ENCODE data around the gene SULT1C4.

Gene SULT1C4

DNA sequence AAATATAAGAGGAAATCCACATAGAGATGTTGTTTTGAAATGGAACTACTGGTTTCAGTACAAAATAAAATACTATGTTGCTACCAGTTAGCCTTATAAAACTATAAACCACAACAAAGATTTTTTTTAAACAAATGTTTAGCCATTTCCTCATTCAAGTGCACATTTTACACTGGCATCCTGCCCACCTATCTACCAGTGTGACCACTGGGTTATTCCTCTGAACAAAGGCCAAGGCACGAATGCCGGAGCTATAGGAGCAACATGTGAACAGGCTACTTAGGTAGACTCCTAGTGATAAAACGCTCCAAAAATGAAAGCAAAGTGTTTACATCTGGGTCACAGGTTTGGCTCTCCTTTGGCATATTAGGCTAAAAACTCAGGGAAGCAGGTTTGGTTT lies 31.8 kb upstream of the SULT1C4 start:
- Histone ChIP-seq H3K27ac (ENCODE audit: low read length) (no peak overlapping the region), H3K4me2 (ENCODE audit: insufficient read depth, low read length) (no peak overlapping the region), H3K9ac (ENCODE audit: low read depth, low read length) (no peak overlapping the region), H3K79me2 (ENCODE audit: insufficient read depth, low read length) (no peaks in the 10 kb centered on the region), H3K4me3 (ENCODE audit: low read depth in 1 of 2, low read length in 2 of 2) (no peak overlapping the region), H4K20me1 (ENCODE audit: insufficient read depth, low read length) (no peaks in the 10 kb centered on the region), H3K4me1 (ENCODE audit: insufficient read depth, low read length) (no peaks in the 10 kb centered on the region), H2AFZ (ENCODE audit: low read depth, low read length) (no peak overlapping the region), H3K27me3 (ENCODE audit: insufficient read depth, low read length, poor library complexity) (peaks cover 8% of the 10 kb centered on the region), H3K36me3 (ENCODE audit: insufficient read depth, low read length) (no peaks in the 10 kb centered on the region), H3K9me3 (ENCODE audit: insufficient read depth, low read length, severe bottlenecking) (no peaks in the 10 kb centered on the region)
- DNase-seq (no peak), ATAC-seq (ENCODE audit: insufficient read depth, low read depth) (no peak)
- TF ChIP-seq, protein P1, sequence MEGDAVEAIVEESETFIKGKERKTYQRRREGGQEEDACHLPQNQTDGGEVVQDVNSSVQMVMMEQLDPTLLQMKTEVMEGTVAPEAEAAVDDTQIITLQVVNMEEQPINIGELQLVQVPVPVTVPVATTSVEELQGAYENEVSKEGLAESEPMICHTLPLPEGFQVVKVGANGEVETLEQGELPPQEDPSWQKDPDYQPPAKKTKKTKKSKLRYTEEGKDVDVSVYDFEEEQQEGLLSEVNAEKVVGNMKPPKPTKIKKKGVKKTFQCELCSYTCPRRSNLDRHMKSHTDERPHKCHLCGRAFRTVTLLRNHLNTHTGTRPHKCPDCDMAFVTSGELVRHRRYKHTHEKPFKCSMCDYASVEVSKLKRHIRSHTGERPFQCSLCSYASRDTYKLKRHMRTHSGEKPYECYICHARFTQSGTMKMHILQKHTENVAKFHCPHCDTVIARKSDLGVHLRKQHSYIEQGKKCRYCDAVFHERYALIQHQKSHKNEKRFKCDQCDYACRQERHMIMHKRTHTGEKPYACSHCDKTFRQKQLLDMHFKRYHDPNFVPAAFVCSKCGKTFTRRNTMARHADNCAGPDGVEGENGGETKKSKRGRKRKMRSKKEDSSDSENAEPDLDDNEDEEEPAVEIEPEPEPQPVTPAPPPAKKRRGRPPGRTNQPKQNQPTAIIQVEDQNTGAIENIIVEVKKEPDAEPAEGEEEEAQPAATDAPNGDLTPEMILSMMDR (IDR thresholded peaks at IDR 0.05; ENCODE audit: borderline replicate concordance, extremely low read depth, low read length, poor library complexity, severe bottlenecking) = no peak
- TF ChIP-seq EZH2 (IDR thresholded peaks at IDR 0.05; ENCODE audit: borderline replicate concordance, low read depth, low read length, severe bottlenecking) = no peak

DNA sequence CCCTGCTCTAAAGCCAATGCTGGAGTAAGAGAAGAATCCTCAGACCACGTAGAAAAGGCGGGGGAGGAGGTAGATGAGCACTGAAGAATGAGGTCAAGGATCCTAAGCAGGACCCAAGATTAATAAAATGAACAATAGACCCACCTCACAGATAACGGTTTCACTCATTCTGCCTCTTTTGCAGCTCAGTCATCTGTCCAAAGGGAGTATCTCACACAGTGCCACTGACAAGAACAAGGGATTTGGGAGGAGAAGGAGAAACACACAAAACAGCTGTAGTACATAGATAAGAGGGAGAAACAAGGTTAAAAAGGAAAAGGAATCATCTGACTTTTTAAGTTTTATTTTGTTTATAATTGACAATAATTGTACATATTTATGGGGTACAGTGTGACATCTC lies 30.9 kb upstream of the SULT1C4 start:
- DNase-seq (no peak), ATAC-seq (ENCODE audit: insufficient read depth, low read depth) (no peak)
- no peaks in the 10 kb centered on the region for H3K36me3 ChIP-seq (ENCODE audit: insufficient read depth, low read length)
- H3K9me3 ChIP-seq (ENCODE audit: insufficient read depth, low read length, severe bottlenecking) = no peaks in the 10 kb centered on the region
- H3K4me3 ChIP-seq (ENCODE audit: low read depth in 1 of 2, low read length in 2 of 2) = no peak overlapping the region
- H3K27ac ChIP-seq (ENCODE audit: low read length) = no peak overlapping the region
- H4K20me1 ChIP-seq (ENCODE audit: insufficient read depth, low read length) = no peaks in the 10 kb centered on the region
- H3K4me2 ChIP-seq (ENCODE audit: insufficient read depth, low read length) = no peak overlapping the region
- no peak for TF ChIP-seq EZH2 (IDR thresholded peaks at IDR 0.05; ENCODE audit: borderline replicate concordance, low read depth, low read length, severe bottlenecking)
- TF ChIP-seq, protein P1 (IDR thresholded peaks at IDR 0.05; ENCODE audit: borderline replicate concordance, extremely low read depth, low read length, poor library complexity, severe bottlenecking) = no peak
- no peaks in the 10 kb centered on the region for H3K4me1 ChIP-seq (ENCODE audit: insufficient read depth, low read length)
- H3K9ac ChIP-seq (ENCODE audit: low read depth, low read length) = no peak overlapping the region
- peaks cover 8% of the 10 kb centered on the region for H3K27me3 ChIP-seq (ENCODE audit: insufficient read depth, low read length, poor library complexity)
- H2AFZ ChIP-seq (ENCODE audit: low read depth, low read length) = no peak overlapping the region
- no peaks in the 10 kb centered on the region for H3K79me2 ChIP-seq (ENCODE audit: insufficient read depth, low read length)

DNA sequence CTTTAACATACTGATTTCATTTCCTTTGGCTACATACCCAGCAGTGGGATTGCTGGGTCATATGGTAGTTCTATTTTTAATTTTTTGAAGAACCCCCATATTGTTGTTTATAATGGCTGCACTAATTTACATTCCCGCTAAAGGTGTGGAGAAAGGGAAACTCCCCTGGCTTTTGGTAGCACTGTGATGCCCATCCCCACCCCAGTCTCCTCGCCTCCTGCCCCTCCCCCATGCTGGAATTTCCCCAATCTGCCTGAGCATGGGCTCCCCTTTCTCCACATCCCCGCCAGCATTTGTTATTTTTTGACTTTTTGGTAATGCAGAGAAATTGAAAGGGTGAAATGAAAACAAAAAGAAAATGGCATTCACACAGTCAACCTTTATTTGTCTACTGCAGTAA lies 30.0 kb upstream of the SULT1C4 start:
- no peak overlapping the region for H3K4me2 ChIP-seq (ENCODE audit: insufficient read depth, low read length)

More for the DNA sequence above, 30.0 kb upstream of the SULT1C4 start:
- ATAC-seq (ENCODE audit: insufficient read depth, low read depth) = no peak
- H3K4me1 ChIP-seq (ENCODE audit: insufficient read depth, low read length) = no peaks in the 10 kb centered on the region
- H3K79me2 ChIP-seq (ENCODE audit: insufficient read depth, low read length) = no peaks in the 10 kb centered on the region
- H3K36me3 ChIP-seq (ENCODE audit: insufficient read depth, low read length) = no peaks in the 10 kb centered on the region
- no peak for DNase-seq
- H4K20me1 ChIP-seq (ENCODE audit: insufficient read depth, low read length) = no peaks in the 10 kb centered on the region
- no peak overlapping the region for H3K27ac ChIP-seq (ENCODE audit: low read length)
- H3K9me3 ChIP-seq (ENCODE audit: insufficient read depth, low read length, severe bottlenecking) = no peaks in the 10 kb centered on the region
- TF ChIP-seq, protein P1 (IDR thresholded peaks at IDR 0.05; ENCODE audit: borderline replicate concordance, extremely low read depth, low read length, poor library complexity, severe bottlenecking) = no peak
- TF ChIP-seq EZH2 (IDR thresholded peaks at IDR 0.05; ENCODE audit: borderline replicate concordance, low read depth, low read length, severe bottlenecking) = no peak
- H2AFZ ChIP-seq (ENCODE audit: low read depth, low read length) = no peak overlapping the region
- H3K27me3 ChIP-seq (ENCODE audit: insufficient read depth, low read length, poor library complexity) = peaks cover 12% of the 10 kb centered on the region
- no peak overlapping the region for H3K4me3 ChIP-seq (ENCODE audit: low read depth in 1 of 2, low read length in 2 of 2)
- no peak overlapping the region for H3K9ac ChIP-seq (ENCODE audit: low read depth, low read length)
